Body of pancreas (tissue), 4 donors: ENCODE data around the gene FAM83D. TPM values are rescaled to one million over a fixed set of nuclear protein-coding genes. Genes with fewer than 3 reads are reported as not detected.

ENCODE experiments used
- ATAC-seq: fragments of 150-250 bp; one replicate; pipeline ENCODE4 v1.9.1; 2016
- DNase-seq, 4 donors: peaks; one replicate each; pipeline ENCODE4 v3.0.0-alpha.2; 2019
- H3K27ac ChIP-seq, 4 donors: fragments of 200-600 bp; sonication (generic); 1 replicate in 3 of 4; 2 replicates in 1 of 4; pipeline versions ENCODE4 v1.5.1 to v1.6.1; 2016 to 2019; ENCODE audit warnings: mild to moderate bottlenecking in 1 of 4, mixed read lengths in 1 of 4, moderate library complexity in 1 of 4
- H3K27me3 ChIP-seq, 2 donors: fragments of 200-600 bp; sonication (generic); one replicate each; pipeline ENCODE4 v1.6.0; 2016; ENCODE audit warnings: mild to moderate bottlenecking in 1 of 2
- H3K36me3 ChIP-seq, 2 donors: fragments of 200-600 bp; sonication (generic); replicated peaks in 1 of 2; 2 replicates each; pipeline ENCODE4 v1.5.1; 2016; ENCODE audit warnings: low read depth in 2 of 2; ENCODE audit not compliant: insufficient read depth in 1 of 2
- H3K4me1 ChIP-seq: fragments of 200-600 bp; sonication (generic); one replicate; pipeline ENCODE4 v1.6.0; 2016
- H3K4me3 ChIP-seq, 2 donors: fragments of 200-600 bp; sonication (generic); 1 replicate in 1 of 2; 2 replicates in 1 of 2; pipeline ENCODE4 v1.5.1; 2016 to 2019
- H3K9me3 ChIP-seq, 3 donors: fragments of 200-600 bp; sonication (generic); 1 replicate in 2 of 3; 2 replicates in 1 of 3; pipeline ENCODE4 v1.5.1; 2016
- POLR2A ChIP-seq, 3 donors: fragments of 450-650 bp; IDR thresholded peaks; one replicate each; pipeline ENCODE4 v1.6.1; 2016; ENCODE audit warnings: antibody characterized with exemption in 3 of 3, mild to moderate bottlenecking in 2 of 3
- WGBS, 2 donors: methylation state at CpG; one replicate each; pipeline ENCODE4 v1.1.5; 2017; 5-methylcytosine and 5-hydroxymethylcytosine counted together
- intact Hi-C: fragments of 100-400 bp; cut with DNase I; formaldehyde crosslinking; loops from one replicate; pipeline ENCODE4 v1.15.1; 2023
- total RNA-seq, 2 donors: library from RNA; depleted of rRNA; stranded (reverse); fragments of >200 nt; gene quantifications; one replicate each; pipeline ENCODE4 v1.1.0, GENCODE V29; 2016
- TF ChIP-seq, protein P1 (sequence below), 7 experiments: fragments of 450-650 bp in 4 of 7; fragments of 200-600 bp in 3 of 7; sonication (generic) in 3 of 7; IDR thresholded peaks; one replicate each; pipeline ENCODE4 v1.5.1; 2016 to 2019; ENCODE audit warnings: antibody characterized with exemption in 7 of 7

The FAM83D gene
- total RNA-seq, 2 donors from 2014 or later, result 0.52 TPM; not detected in 1

DNA sequence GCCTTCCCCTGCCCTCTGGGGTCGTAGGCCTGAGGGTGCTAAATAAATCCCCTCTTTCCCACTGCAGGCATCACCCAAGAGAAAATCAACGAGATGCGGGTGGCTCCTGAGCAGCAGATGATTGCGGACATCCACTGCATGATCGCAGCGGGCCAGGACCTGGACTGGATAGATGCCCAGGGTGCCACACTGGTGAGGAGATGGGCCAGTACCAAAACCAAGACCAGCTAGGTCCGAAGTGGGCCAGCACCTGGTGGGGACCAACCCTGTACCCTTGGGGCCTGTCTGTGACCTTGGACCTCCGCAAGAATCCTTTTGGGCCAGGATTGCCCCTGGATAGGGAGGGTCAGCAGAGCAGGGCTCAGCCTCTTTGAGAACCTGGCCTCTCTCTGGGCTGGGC is 23.6 kb upstream of the FAM83D start:
- 90 to 91% methylated on average over 7 to 8 of the region's 8 CpGs for WGBS, 2 donors
- Histone ChIP-seq H3K4me1 (no peaks in the 10 kb centered on the region), H3K27ac (no peak overlapping the region), H3K4me3 (no peak overlapping the region), H3K27me3 (no peaks in the 10 kb centered on the region), H3K36me3 (no peaks in the 10 kb centered on the region), H3K9me3 (no peaks in the 10 kb centered on the region)
- ATAC-seq (no peak), DNase-seq (no peak)
- no peak for TF ChIP-seq POLR2A (IDR thresholded peaks at IDR 0.05)
- TF ChIP-seq, protein P1, sequence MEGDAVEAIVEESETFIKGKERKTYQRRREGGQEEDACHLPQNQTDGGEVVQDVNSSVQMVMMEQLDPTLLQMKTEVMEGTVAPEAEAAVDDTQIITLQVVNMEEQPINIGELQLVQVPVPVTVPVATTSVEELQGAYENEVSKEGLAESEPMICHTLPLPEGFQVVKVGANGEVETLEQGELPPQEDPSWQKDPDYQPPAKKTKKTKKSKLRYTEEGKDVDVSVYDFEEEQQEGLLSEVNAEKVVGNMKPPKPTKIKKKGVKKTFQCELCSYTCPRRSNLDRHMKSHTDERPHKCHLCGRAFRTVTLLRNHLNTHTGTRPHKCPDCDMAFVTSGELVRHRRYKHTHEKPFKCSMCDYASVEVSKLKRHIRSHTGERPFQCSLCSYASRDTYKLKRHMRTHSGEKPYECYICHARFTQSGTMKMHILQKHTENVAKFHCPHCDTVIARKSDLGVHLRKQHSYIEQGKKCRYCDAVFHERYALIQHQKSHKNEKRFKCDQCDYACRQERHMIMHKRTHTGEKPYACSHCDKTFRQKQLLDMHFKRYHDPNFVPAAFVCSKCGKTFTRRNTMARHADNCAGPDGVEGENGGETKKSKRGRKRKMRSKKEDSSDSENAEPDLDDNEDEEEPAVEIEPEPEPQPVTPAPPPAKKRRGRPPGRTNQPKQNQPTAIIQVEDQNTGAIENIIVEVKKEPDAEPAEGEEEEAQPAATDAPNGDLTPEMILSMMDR (IDR thresholded peaks at IDR 0.05), result no peak
- intact Hi-C loops, result no loop called here

DNA sequence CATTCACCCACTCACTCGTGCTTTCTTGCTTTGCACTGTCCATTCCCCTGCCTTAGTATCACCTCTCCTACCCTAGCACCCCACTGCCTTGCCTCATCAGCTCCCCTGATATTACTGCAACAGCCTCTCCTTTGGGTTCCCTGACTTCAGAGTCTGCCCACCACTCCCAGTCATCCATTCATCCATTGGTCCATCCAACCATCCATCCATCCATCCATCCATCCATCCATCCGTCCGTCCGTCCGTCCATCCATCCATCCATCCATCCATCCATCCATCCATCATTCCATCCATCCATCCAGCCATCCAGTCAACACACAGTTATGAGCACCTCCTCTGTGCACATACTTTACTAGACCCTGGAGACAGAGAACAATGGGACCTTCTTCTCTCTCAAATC is 22.9 kb upstream of the FAM83D start:
- TF ChIP-seq, protein P1 (IDR thresholded peaks at IDR 0.05), result no peak
- no peak for TF ChIP-seq POLR2A (IDR thresholded peaks at IDR 0.05)
- Histone ChIP-seq H3K4me3 (no peak overlapping the region), H3K27me3 (no peaks in the 10 kb centered on the region), H3K9me3 (no peaks in the 10 kb centered on the region), H3K4me1 (no peaks in the 10 kb centered on the region), H3K27ac (no peak overlapping the region), H3K36me3 (no peaks in the 10 kb centered on the region)
- intact Hi-C loops, result no loop called here
- DNase-seq, result no peak
- WGBS, 2 donors, result 34 to 36% methylated on average over 5 of the region's 5 CpGs
- ATAC-seq, result no peak

DNA sequence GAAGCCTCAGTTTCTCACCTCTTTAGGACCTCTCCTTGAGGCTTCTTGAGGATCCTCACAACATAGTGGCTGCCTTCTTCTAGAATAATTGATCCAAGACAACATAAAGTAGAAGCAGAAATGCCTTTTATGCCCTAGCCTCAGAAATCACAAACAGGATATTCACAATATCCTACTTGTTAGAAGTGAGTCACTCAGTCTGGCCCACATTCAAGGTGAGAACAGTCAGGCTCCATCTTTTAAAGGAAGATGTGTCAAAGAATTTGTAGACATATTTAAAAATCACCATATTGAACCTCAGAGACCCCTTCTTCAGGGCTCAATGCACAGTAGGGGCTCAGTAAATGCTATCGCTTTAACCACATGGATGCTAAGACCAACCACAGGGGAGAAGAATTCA is 20.8 kb upstream of the FAM83D start:
- no peaks in the 10 kb centered on the region for H3K27me3 ChIP-seq
- H3K4me1 ChIP-seq, result no peaks in the 10 kb centered on the region
- DNase-seq, result no peak
- no peak for ATAC-seq
- TF ChIP-seq, protein P1 (IDR thresholded peaks at IDR 0.05), result no peak
- no peak for TF ChIP-seq POLR2A (IDR thresholded peaks at IDR 0.05)
- intact Hi-C loops, result no loop called here
- H3K27ac ChIP-seq, result no peak overlapping the region
- no peak overlapping the region for H3K4me3 ChIP-seq
- no peaks in the 10 kb centered on the region for H3K36me3 ChIP-seq
- no peaks in the 10 kb centered on the region for H3K9me3 ChIP-seq
- 35 to 52% methylated on average over 1 of the region's 1 CpG for WGBS, 2 donors

DNA sequence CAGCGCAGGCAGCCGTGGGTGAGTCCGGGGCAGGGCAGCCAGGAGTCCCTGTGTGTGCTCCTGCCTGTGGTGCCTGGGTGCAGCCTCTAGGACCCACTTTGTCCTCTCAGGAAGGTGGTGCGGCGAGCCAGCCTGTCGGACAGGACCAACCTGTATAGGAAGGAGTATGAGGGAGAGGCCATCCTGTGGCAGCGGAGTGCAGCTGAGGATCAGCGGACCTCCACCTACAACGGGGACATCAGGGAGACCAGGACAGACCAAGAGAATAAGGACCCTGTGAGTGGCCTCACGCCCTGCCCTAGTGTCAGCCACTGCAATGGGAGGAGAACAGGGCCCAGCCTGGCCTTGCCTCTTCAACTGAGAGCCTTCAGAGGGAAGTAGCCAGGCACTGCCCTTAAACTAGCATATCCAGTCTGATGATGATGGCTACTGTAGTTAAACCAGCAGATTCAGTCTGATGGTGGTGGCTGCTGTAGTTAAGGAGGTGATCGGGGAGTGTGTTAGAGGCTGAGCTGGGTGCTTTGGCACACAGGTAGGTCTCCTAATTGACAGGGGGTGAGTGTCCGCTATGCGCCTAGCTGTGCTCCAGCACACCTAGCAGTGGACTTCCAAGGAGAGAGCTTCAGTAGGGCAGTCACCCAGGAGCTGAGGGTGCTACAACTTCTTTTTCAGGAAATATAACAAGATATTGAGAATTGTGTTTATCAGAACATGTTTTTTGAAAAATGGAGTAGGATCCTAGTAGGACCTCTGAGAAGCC is 18.1 kb upstream of the FAM83D start:
- 78 to 88% methylated on average over 6 to 13 of the region's 13 CpGs for WGBS, 2 donors
- DNase-seq, result no peak
- no peaks in the 10 kb centered on the region for H3K4me1 ChIP-seq
- H3K36me3 ChIP-seq, result no peaks in the 10 kb centered on the region
- TF ChIP-seq, protein P1 (IDR thresholded peaks at IDR 0.05), result no peak
- no peak for TF ChIP-seq POLR2A (IDR thresholded peaks at IDR 0.05)
- no peak for ATAC-seq
- no peak overlapping the region for H3K4me3 ChIP-seq
- H3K9me3 ChIP-seq, result no peaks in the 10 kb centered on the region
- no peak overlapping the region for H3K27ac ChIP-seq
- intact Hi-C loops, result no loop called here
- no peaks in the 10 kb centered on the region for H3K27me3 ChIP-seq

DNA sequence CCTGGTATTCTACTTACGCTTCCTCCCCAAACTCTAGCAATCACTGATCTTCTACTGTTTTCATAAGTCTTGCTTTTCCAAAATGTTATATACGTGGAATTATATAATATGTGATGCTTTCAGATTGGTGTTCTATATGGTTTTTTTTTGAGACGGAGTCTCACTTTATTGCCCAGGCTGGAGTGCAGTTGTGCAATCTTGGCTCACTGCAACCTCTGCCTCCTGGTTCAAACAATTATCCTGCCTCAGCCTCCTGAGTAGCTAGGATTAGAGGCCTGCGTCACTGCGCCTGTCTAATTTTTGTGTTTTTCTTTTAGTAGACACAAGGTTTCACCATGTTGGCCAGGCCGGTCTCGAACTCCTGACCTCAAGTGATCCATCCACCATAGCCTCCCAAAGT is 10.9 kb upstream of the FAM83D start:
- DNase-seq (no peak), ATAC-seq (no peak)
- Histone ChIP-seq H3K36me3 (no peaks in the 10 kb centered on the region), H3K27ac (no peak overlapping the region), H3K4me1 (no peaks in the 10 kb centered on the region), H3K4me3 (no peak overlapping the region), H3K9me3 (no peaks in the 10 kb centered on the region), H3K27me3 (no peaks in the 10 kb centered on the region)
- WGBS, 2 donors, result 87 to 93% methylated on average over 7 of the region's 7 CpGs
- intact Hi-C loops, result no loop called here
- TF ChIP-seq, protein P1 (IDR thresholded peaks at IDR 0.05), result no peak
- TF ChIP-seq POLR2A (IDR thresholded peaks at IDR 0.05), result no peak
